Measurements from ENCODE around the gene KRTAP4-5. TPM values are rescaled to one million over a fixed set of nuclear protein-coding genes. Genes with fewer than 3 reads are reported as not detected.
"Not testable (repeated sequence)": the region's sequence is repeated elsewhere in the genome, so short reads cannot be mapped to it uniquely, and the experiment has no call there.

The KRTAP4-5 gene
- polyA plus RNA-seq, 1 donor (not counting 4 experiments of a cell fraction or from before 2014, with no cell fraction given): not detected

DNA sequence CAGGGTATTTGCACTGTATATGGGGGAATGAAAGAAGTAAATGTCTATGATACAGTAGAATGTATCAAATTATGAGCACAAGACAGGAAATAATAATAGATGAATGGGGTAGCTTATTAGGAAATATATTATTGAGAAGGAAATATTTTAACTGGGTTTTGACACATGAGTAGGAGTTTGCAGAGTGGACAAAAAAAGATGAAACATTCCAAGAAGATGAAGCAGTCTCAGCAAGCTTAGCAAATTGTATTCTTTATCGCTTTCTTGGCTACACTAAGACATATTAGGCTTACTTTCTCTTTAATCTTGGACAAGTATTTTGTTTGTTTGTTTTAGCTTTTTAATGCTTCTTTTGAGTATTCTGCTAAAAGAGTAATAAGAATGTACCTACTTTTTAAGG lies 45.7 kb downstream of the KRTAP4-5 start:
- TF ChIP-seq EZH2 (IDR thresholded peaks at IDR 0.05; ENCODE audit: low read length): no peak
- TF ChIP-seq, protein P1, sequence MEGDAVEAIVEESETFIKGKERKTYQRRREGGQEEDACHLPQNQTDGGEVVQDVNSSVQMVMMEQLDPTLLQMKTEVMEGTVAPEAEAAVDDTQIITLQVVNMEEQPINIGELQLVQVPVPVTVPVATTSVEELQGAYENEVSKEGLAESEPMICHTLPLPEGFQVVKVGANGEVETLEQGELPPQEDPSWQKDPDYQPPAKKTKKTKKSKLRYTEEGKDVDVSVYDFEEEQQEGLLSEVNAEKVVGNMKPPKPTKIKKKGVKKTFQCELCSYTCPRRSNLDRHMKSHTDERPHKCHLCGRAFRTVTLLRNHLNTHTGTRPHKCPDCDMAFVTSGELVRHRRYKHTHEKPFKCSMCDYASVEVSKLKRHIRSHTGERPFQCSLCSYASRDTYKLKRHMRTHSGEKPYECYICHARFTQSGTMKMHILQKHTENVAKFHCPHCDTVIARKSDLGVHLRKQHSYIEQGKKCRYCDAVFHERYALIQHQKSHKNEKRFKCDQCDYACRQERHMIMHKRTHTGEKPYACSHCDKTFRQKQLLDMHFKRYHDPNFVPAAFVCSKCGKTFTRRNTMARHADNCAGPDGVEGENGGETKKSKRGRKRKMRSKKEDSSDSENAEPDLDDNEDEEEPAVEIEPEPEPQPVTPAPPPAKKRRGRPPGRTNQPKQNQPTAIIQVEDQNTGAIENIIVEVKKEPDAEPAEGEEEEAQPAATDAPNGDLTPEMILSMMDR (optimal IDR thresholded peaks at IDR 0.05 in 1 of 3, IDR thresholded peaks at IDR 0.05 in 1 of 3, conservative IDR thresholded peaks at IDR 0.05 in 1 of 3; ENCODE audit: extremely low read depth in 1 of 3, insufficient read depth in 2 of 3, low read length in 3 of 3): no peak

DNA sequence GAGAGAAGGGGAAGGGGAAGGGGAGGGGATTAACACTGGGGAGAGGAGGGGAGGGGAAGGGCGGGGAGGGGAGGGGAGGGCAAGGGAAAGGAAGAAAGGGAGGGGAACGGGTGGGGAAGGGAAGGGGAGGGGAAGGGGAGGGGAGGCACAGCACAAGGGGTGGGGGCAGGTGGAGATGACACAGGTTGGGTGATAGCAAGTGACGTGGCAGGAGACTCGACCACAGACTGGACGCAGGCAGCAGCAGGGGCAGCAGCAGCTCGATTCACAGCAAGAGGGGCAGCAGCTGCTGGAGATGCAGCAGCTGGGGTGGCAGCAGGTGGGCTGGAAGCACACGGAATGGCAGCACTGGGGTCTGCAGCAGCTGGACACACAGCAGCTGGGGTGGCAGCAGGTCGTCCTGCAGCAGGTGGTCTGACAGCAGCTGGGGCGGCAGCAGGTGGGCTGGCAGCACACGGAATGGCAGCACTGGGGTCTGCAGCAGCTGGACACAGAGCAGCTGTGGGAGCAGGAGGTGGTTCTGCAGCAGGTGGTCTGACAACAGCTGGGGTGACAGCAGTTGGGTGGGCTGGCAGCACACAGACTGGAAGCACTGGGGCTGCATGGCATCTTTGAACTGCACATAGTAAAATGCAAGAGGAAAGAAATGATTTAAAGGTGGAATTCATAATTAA lies 47.9 kb downstream of the KRTAP4-5 start, which contains the start of gene KRTAP4-16:
Gene KRTAP4-16, minus strand, starts transcription at position 624 of the 674 bp plus-strand sequence. Its CDS starts 0 bp downstream, at position 624.
- FAIRE-seq: no peak
- no peaks in the 10 kb centered on the region for H3K9me1 ChIP-seq (ENCODE audit: control insufficient read depth, extremely low read depth, insufficient read depth, low read length)
- H3K4me2 ChIP-seq (ENCODE audit: control insufficient read depth, extremely low read depth, insufficient read depth, low read depth, low read length): no peak within 1 kb of the TSS
- peaks cover 32% of the 10 kb centered on the region for H3K4me1 ChIP-seq (ENCODE audit: control insufficient read depth, extremely low read depth, insufficient read depth, low read length)
- no peak within 1 kb of the TSS for H3K9ac ChIP-seq (ENCODE audit: control insufficient read depth, extremely low read depth, insufficient read depth, low read length)
- TF ChIP-seq, protein P1 (optimal IDR thresholded peaks at IDR 0.05 in 1 of 3, IDR thresholded peaks at IDR 0.05 in 1 of 3, conservative IDR thresholded peaks at IDR 0.05 in 1 of 3; ENCODE audit: extremely low read depth in 1 of 3, insufficient read depth in 2 of 3, low read length in 3 of 3): no peak
- no peak for TF ChIP-seq EZH2 (IDR thresholded peaks at IDR 0.05; ENCODE audit: low read length)
- no peaks in the 10 kb centered on the region for H3K79me2 ChIP-seq (ENCODE audit: control insufficient read depth, insufficient read depth, low read length)
- no peaks in the 10 kb centered on the region for H3K9me3 ChIP-seq (ENCODE audit: control insufficient read depth, low read depth, low read length)
- no peak within 1 kb of the TSS for H3K4me3 ChIP-seq (ENCODE audit: control insufficient read depth in 2 of 3, extremely low read depth in 1 of 3, insufficient read depth in 2 of 3, low read depth in 1 of 3, low read length in 3 of 3)
- H2AFZ ChIP-seq (ENCODE audit: control insufficient read depth, low read length): no peak within 1 kb of the TSS
- no peak within 1 kb of the TSS for H3K27ac ChIP-seq (ENCODE audit: control insufficient read depth, insufficient read depth, low read length)
- no peak for DNase-seq (ENCODE audit: low read depth, low spot score)
- dilution Hi-C loops (cut with MboI; ENCODE audit: extremely low pct_ligation_motif_present, low sequenced_read_pairs): no loop called here
- H4K20me1 ChIP-seq (ENCODE audit: control insufficient read depth, extremely low read depth, insufficient read depth, low read length): no peaks in the 10 kb centered on the region
- H3K27me3 ChIP-seq (ENCODE audit: control insufficient read depth, extremely low read depth, insufficient read depth, low read length): no peaks in the 10 kb centered on the region
- H3K36me3 ChIP-seq (ENCODE audit: control insufficient read depth in 2 of 2, extremely low read depth in 1 of 2, insufficient read depth in 2 of 2, low read length in 2 of 2): no peaks in the 10 kb centered on the region

More for the DNA sequence above, 45.7 kb downstream of the KRTAP4-5 start:
- FAIRE-seq: no peak
- Histone ChIP-seq H2AFZ (ENCODE audit: control insufficient read depth, low read length) (no peak overlapping the region), H3K4me2 (ENCODE audit: control insufficient read depth, extremely low read depth, insufficient read depth, low read depth, low read length) (no peak overlapping the region), H3K79me2 (ENCODE audit: control insufficient read depth, insufficient read depth, low read length) (no peaks in the 10 kb centered on the region), H3K36me3 (ENCODE audit: control insufficient read depth in 2 of 2, extremely low read depth in 1 of 2, insufficient read depth in 2 of 2, low read length in 2 of 2) (no peaks in the 10 kb centered on the region), H3K9me1 (ENCODE audit: control insufficient read depth, extremely low read depth, insufficient read depth, low read length) (no peaks in the 10 kb centered on the region), H3K9me3 (ENCODE audit: control insufficient read depth, low read depth, low read length) (no peaks in the 10 kb centered on the region), H3K4me3 (ENCODE audit: control insufficient read depth in 2 of 3, extremely low read depth in 1 of 3, insufficient read depth in 2 of 3, low read depth in 1 of 3, low read length in 3 of 3) (no peak overlapping the region), H4K20me1 (ENCODE audit: control insufficient read depth, extremely low read depth, insufficient read depth, low read length) (no peaks in the 10 kb centered on the region), H3K27ac (ENCODE audit: control insufficient read depth, insufficient read depth, low read length) (peak overlapping the region; percentile 8), H3K4me1 (ENCODE audit: control insufficient read depth, extremely low read depth, insufficient read depth, low read length) (peaks cover 21% of the 10 kb centered on the region), H3K27me3 (ENCODE audit: control insufficient read depth, extremely low read depth, insufficient read depth, low read length) (no peaks in the 10 kb centered on the region), H3K9ac (ENCODE audit: control insufficient read depth, extremely low read depth, insufficient read depth, low read length) (no peak overlapping the region)
- DNase-seq (ENCODE audit: low read depth, low spot score): no peak
- dilution Hi-C loops (cut with MboI; ENCODE audit: extremely low pct_ligation_motif_present, low sequenced_read_pairs): no loop called here

DNA sequence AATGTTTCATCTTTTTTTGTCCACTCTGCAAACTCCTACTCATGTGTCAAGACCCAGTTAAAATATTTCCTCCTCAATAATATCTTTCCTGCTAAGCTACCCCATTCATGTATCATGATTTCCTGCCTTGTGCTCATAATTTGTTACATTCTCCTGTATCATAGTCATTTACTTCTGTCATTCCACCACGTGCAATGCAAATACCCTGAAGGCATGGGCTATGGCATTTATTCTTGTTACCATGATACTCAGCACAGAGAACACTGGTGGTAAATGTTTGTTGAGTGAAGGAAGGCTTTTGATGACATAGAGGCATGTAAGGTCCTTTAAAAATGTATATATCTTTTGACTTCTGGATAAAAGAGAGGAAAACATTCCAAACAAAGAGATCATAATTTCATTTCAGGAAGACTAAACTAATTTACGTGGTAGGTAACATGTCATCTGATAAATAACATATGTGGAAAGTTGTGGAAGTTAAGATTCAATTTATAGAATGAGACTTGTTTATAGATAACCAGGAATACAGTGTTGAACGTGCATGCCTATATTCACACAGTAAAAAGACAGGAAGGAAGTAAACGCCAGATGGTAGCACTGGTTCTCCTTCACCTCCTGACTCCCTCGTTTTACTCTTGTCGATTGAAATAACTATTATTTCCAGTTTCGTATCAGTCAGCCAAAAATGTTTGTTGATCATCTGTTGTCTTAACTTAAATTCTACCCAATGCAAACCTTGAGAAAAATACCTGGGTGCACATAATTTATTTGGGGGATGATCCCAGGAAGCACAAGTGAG lies 49.7 kb downstream of the KRTAP4-5 start:
- H3K9ac ChIP-seq (ENCODE audit: control insufficient read depth, extremely low read depth, insufficient read depth, low read length); H3K9me3 ChIP-seq (ENCODE audit: control insufficient read depth, low read depth, low read length); H3K79me2 ChIP-seq (ENCODE audit: control insufficient read depth, insufficient read depth, low read length); H3K4me3 ChIP-seq (ENCODE audit: control insufficient read depth in 2 of 3, extremely low read depth in 1 of 3, insufficient read depth in 2 of 3, low read depth in 1 of 3, low read length in 3 of 3); H4K20me1 ChIP-seq (ENCODE audit: control insufficient read depth, extremely low read depth, insufficient read depth, low read length); H2AFZ ChIP-seq (ENCODE audit: control insufficient read depth, low read length); H3K9me1 ChIP-seq (ENCODE audit: control insufficient read depth, extremely low read depth, insufficient read depth, low read length); H3K4me2 ChIP-seq (ENCODE audit: control insufficient read depth, extremely low read depth, insufficient read depth, low read depth, low read length); dilution Hi-C loops (cut with MboI; ENCODE audit: extremely low pct_ligation_motif_present, low sequenced_read_pairs); H3K27me3 ChIP-seq (ENCODE audit: control insufficient read depth, extremely low read depth, insufficient read depth, low read length); H3K36me3 ChIP-seq (ENCODE audit: control insufficient read depth in 2 of 2, extremely low read depth in 1 of 2, insufficient read depth in 2 of 2, low read length in 2 of 2): not testable (repeated sequence)
- DNase-seq (ENCODE audit: low read depth, low spot score) (peak; percentile 92), FAIRE-seq (peak; percentile 26)
- Histone ChIP-seq H3K27ac (ENCODE audit: control insufficient read depth, insufficient read depth, low read length) (peak overlapping the region; percentile 40), H3K4me1 (ENCODE audit: control insufficient read depth, extremely low read depth, insufficient read depth, low read length) (peaks cover 33% of the 10 kb centered on the region)
